HepG2 (cell line): ENCODE data around the gene TAS1R3. TPM values are rescaled to one million over a fixed set of nuclear protein-coding genes. Genes with fewer than 3 reads are reported as not detected.

ENCODE experiments used
- CENPX ChIP-seq: sonication (generic); formaldehyde crosslinking; IDR thresholded peaks from 2 replicates; pipeline ENCODE4 v1.9.0; 2021; ENCODE audit warnings: mild to moderate bottlenecking, missing genetic modification reagents, moderate library complexity
- CREB3 ChIP-seq: sonication (generic); formaldehyde crosslinking; IDR thresholded peaks from 2 replicates; pipeline ENCODE4 v1.5.0; 2020; ENCODE audit warnings: missing genetic modification reagents
- GTF2F1 ChIP-seq: fragments of 150-350 bp; IDR thresholded peaks from 2 replicates; pipeline ENCODE4 v1.6.1; 2014; ENCODE audit warnings: low read length
- HNRNPH1 ChIP-seq: fragments of 200-400 bp; formaldehyde crosslinking; optimal IDR thresholded peaks from 2 replicates; pipeline ENCODE3; 2017; ENCODE audit warnings: mild to moderate bottlenecking, low read depth, low read length
- IRF1 ChIP-seq: sonication (generic); formaldehyde crosslinking; IDR thresholded peaks from 2 replicates; pipeline ENCODE4 v1.4.0; 2020; ENCODE audit warnings: low read depth, mild to moderate bottlenecking, missing genetic modification reagents
- NFRKB ChIP-seq: fragments of 450-650 bp; IDR thresholded peaks from 2 replicates; pipeline ENCODE4 v1.6.1; 2017
- NR2C2 ChIP-seq: sonication (generic); formaldehyde crosslinking; IDR thresholded peaks from 2 replicates; pipeline ENCODE4 v1.4.0; 2020; ENCODE audit warnings: missing genetic modification reagents, mild to moderate bottlenecking, moderate library complexity, borderline replicate concordance
- TGIF2 ChIP-seq: IDR thresholded peaks from 2 replicates; pipeline ENCODE4 v1.6.1; 2016; ENCODE audit warnings: control low read depth, missing compliant biosample characterization
- ZBTB2 ChIP-seq: sonication (generic); formaldehyde crosslinking; IDR thresholded peaks from 2 replicates; pipeline ENCODE4 v1.8.0; 2022; ENCODE audit warnings: low read depth, missing genetic modification reagents
- ZBTB49 ChIP-seq: sonication (generic); formaldehyde crosslinking; IDR thresholded peaks from 2 replicates; pipeline ENCODE4 v1.4.0; 2020; ENCODE audit warnings: missing genetic modification reagents, borderline replicate concordance
- ZGPAT ChIP-seq: IDR thresholded peaks from 2 replicates; pipeline ENCODE4 v1.6.1; 2016; ENCODE audit warnings: mild to moderate bottlenecking
- ZNF263 ChIP-seq: sonication (generic); formaldehyde crosslinking; IDR thresholded peaks from 2 replicates; pipeline ENCODE4 v1.4.0; 2020; ENCODE audit warnings: missing genetic modification reagents
- ZNF432 ChIP-seq: sonication (generic); formaldehyde crosslinking; IDR thresholded peaks from 2 replicates; pipeline ENCODE4 v1.5.0; 2020; ENCODE audit warnings: missing genetic modification reagents, mild to moderate bottlenecking, borderline replicate concordance
- ZNF616 ChIP-seq: sonication (generic); formaldehyde crosslinking; IDR thresholded peaks from 2 replicates; pipeline ENCODE4 v1.5.0; 2020; ENCODE audit warnings: low read depth, mild to moderate bottlenecking, missing genetic modification reagents
- ZSCAN30 ChIP-seq: sonication (generic); formaldehyde crosslinking; IDR thresholded peaks from 2 replicates; pipeline ENCODE4 v1.5.0; 2020; ENCODE audit warnings: mild to moderate bottlenecking, missing genetic modification reagents
- polyA plus RNA-seq, 8 experiments: library from polyadenylated mRNA; depleted of rRNA in 3 of 8; stranded (reverse) in 7 of 8; unstranded in 1 of 8; fragments of >200 nt; fragmentation: Illumina TruSeq in 4 of 8; extraction: Trizol in 4 of 8; gene quantifications; 2 replicates each; pipeline versions ENCODE4 v1.2.1 to v1.2.3, GENCODE V29; 2011 to 2016; ENCODE audit warnings: low read depth in 4 of 8, missing spikeins in 1 of 8, mixed read lengths in 1 of 8; ENCODE audit not compliant: insufficient read depth in 1 of 8
- total RNA-seq, 5 experiments: library from RNA; depleted of rRNA; stranded (reverse); fragments of >200 nt; fragmentation: Illumina TruSeq; extraction: Trizol; gene quantifications; 2 replicates each; pipeline ENCODE4 v1.2.3, GENCODE V29; 2016; ENCODE audit warnings: low read depth in 1 of 5
- TF ChIP-seq, protein P1 (sequence below): IDR thresholded peaks from 2 replicates; pipeline ENCODE4 v1.6.1; 2016
- TF ChIP-seq, protein P2 (sequence below): sonication (generic); formaldehyde crosslinking; IDR thresholded peaks from 2 replicates; pipeline ENCODE4 v1.5.0; 2020; ENCODE audit warnings: missing genetic modification reagents, mild to moderate bottlenecking, borderline replicate concordance
- TF ChIP-seq, protein P3 (sequence below): sonication (generic); formaldehyde crosslinking; IDR thresholded peaks from 2 replicates; pipeline ENCODE4 v1.5.1; 2020; ENCODE audit warnings: missing genetic modification reagents, mild to moderate bottlenecking, borderline replicate concordance

Gene TAS1R3
- total and polyA plus RNA-seq, 2 of the 13 experiments (the other 11 are each of a cell fraction or from before 2014, with no cell fraction given), result 0.13 to 0.15 TPM

- TF ChIP-seq ZBTB2 (CRISPR knock-in tag) (peak; percentile 98), HNRNPH1 (no peak), NR2C2 (CRISPR knock-in tag) (peak; percentile 99), CENPX (no peak), IRF1 (CRISPR knock-in tag) (no peak), GTF2F1 (no peak), ZBTB49 (CRISPR knock-in tag) (peak; percentile 58), ZNF263 (CRISPR knock-in tag) (peak; percentile 76), ZNF432 (CRISPR knock-in tag) (no peak), CREB3 (CRISPR knock-in tag) (no peak), ZNF616 (CRISPR knock-in tag) (0 out of 2 replicates have a peak, but pooled peaks have one; percentile 65), TGIF2 (CRISPR knock-in tag) (peak; percentile 28), ZGPAT (CRISPR knock-in tag) (peak; percentile 100), ZSCAN30 (CRISPR knock-in tag) (no peak), NFRKB (no peak)
- TF ChIP-seq, protein P1, sequence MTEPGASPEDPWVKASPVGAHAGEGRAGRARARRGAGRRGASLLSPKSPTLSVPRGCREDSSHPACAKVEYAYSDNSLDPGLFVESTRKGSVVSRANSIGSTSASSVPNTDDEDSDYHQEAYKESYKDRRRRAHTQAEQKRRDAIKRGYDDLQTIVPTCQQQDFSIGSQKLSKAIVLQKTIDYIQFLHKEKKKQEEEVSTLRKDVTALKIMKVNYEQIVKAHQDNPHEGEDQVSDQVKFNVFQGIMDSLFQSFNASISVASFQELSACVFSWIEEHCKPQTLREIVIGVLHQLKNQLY (CRISPR knock-in tag), result peak; percentile 72; the same call in 1 of the 2 replicates
- TF ChIP-seq, protein P2, sequence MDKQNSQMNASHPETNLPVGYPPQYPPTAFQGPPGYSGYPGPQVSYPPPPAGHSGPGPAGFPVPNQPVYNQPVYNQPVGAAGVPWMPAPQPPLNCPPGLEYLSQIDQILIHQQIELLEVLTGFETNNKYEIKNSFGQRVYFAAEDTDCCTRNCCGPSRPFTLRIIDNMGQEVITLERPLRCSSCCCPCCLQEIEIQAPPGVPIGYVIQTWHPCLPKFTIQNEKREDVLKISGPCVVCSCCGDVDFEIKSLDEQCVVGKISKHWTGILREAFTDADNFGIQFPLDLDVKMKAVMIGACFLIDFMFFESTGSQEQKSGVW (CRISPR knock-in tag), result no peak; the same call in 1 of the 2 replicates
- TF ChIP-seq, protein P3, sequence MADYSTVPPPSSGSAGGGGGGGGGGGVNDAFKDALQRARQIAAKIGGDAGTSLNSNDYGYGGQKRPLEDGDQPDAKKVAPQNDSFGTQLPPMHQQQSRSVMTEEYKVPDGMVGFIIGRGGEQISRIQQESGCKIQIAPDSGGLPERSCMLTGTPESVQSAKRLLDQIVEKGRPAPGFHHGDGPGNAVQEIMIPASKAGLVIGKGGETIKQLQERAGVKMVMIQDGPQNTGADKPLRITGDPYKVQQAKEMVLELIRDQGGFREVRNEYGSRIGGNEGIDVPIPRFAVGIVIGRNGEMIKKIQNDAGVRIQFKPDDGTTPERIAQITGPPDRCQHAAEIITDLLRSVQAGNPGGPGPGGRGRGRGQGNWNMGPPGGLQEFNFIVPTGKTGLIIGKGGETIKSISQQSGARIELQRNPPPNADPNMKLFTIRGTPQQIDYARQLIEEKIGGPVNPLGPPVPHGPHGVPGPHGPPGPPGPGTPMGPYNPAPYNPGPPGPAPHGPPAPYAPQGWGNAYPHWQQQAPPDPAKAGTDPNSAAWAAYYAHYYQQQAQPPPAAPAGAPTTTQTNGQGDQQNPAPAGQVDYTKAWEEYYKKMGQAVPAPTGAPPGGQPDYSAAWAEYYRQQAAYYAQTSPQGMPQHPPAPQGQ (CRISPR knock-in tag), result 0 out of 2 replicates have a peak, but pooled peaks have one; percentile 15
These were observed 44.0 kb downstream of the TAS1R3 start, which contains the start of gene AURKAIP1 (continued) for GRCh38 chr1:1374929-1375662.
